ENCODE data around the gene THAP8. TPM values are rescaled to one million over a fixed set of nuclear protein-coding genes. Genes with fewer than 3 reads are reported as not detected.

Gene THAP8
- total RNA-seq, 3 donors from 2014 or later = 8.6 to 11.0 (median 10.2) TPM

DNA sequence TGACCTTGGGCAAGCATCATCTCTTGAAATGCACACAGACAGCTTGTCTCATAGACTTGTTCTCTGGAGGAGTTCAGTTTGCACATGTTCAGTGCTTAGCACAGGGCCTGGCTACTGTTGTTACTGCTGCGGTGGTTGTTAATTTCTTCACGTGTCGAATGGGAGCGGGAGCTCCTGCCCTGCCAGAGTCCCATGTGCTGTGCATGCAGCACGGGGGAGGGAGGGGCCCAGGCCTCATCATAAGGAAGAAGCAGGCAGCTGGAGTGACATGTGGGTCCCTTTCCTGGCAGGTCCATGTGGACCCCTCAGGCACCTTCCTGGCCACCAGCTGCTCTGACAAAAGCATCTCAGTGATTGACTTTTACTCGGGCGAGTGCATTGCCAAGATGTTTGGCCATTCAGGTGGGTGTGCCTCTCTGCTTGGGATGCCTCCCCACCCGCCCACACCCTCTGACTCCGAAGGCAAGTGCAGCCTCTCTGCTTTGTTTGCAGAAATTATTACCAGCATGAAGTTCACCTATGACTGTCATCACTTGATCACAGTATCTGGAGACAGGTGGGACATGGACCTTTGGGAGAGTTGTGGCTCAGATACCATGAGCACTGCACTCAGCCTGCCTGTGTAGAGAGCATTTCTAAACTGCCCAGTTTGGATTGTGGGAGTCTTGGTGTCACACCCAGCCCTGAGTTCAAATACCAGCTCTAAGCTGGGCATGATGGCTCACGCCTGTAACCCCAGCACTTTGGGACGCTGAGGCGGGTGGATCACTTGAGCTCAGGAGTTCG lies 37.0 kb upstream of the THAP8 start:
- H3K4me3 ChIP-seq = no peak overlapping the region
- no peak overlapping the region for H3K27ac ChIP-seq
- intact Hi-C loops (cut with DNase I; ENCODE audit: low total_unique reads) = no loop called here

DNA sequence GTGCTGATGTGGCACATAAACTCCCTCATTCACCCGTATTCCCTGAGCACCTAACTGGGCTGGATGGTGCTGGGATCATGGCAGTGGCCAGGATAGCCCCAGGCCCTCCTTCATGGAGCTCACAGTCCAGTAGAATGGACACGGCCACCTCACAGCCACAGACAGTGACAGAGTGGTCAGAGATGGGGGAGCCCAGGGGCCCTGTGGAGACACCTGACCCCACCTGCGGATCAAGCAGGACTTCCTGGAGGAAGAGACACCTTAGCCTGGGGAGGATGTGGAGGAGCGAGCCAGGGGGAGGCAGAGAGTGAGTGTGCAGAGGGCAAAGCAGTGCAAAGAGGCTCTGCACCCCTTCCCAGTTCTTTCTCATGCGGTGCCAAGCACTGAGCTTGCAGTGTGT lies 35.8 kb upstream of the THAP8 start:
- no peak overlapping the region for H3K27ac ChIP-seq
- H3K9me3 ChIP-seq = no peaks in the 10 kb centered on the region
- intact Hi-C loops (cut with DNase I; ENCODE audit: low total_unique reads) = no loop called here
- DNase-seq (ENCODE audit: low spot score in 2 of 2) = no peak
- no peak for TF ChIP-seq POLR2AphosphoS5 (IDR thresholded peaks at IDR 0.05)
- no peak for TF ChIP-seq POLR2A (IDR thresholded peaks at IDR 0.05)
- TF ChIP-seq, protein P1, sequence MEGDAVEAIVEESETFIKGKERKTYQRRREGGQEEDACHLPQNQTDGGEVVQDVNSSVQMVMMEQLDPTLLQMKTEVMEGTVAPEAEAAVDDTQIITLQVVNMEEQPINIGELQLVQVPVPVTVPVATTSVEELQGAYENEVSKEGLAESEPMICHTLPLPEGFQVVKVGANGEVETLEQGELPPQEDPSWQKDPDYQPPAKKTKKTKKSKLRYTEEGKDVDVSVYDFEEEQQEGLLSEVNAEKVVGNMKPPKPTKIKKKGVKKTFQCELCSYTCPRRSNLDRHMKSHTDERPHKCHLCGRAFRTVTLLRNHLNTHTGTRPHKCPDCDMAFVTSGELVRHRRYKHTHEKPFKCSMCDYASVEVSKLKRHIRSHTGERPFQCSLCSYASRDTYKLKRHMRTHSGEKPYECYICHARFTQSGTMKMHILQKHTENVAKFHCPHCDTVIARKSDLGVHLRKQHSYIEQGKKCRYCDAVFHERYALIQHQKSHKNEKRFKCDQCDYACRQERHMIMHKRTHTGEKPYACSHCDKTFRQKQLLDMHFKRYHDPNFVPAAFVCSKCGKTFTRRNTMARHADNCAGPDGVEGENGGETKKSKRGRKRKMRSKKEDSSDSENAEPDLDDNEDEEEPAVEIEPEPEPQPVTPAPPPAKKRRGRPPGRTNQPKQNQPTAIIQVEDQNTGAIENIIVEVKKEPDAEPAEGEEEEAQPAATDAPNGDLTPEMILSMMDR (IDR thresholded peaks at IDR 0.05) = no peak
- H3K27me3 ChIP-seq = no peaks in the 10 kb centered on the region
- no peaks in the 10 kb centered on the region for H3K4me1 ChIP-seq
- no peak overlapping the region for H3K4me3 ChIP-seq
- no peaks in the 10 kb centered on the region for H3K36me3 ChIP-seq

More for the DNA sequence above, 37.0 kb upstream of the THAP8 start:
- Histone ChIP-seq H3K9me3 (no peaks in the 10 kb centered on the region), H3K27me3 (no peaks in the 10 kb centered on the region), H3K36me3 (no peaks in the 10 kb centered on the region), H3K4me1 (no peaks in the 10 kb centered on the region)
- no peak for DNase-seq (ENCODE audit: low spot score in 2 of 2)
- TF ChIP-seq POLR2AphosphoS5 (IDR thresholded peaks at IDR 0.05) (no peak), POLR2A (IDR thresholded peaks at IDR 0.05) (no peak)
- TF ChIP-seq, protein P1 (IDR thresholded peaks at IDR 0.05) = no peak

DNA sequence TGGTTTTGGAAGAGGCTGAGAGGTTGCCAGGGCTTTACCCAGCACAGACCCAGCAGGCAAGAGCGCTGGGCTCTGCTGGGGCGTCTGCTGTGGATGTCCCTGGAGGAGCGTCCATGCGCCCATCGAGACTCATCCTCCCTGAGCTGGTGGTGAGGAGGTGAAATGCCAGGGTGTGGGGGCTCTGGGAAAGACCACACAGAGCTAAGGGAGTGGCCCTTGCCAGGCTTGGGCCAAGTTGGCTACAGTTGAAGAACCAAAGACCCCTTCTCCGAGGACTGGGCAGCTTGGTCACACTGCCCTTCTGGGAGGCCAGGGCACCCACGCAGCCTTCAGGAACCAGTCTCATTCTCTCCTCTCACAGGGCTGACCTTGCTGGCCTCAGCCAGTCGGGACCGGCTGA lies 32.2 kb upstream of the THAP8 start:
- Histone ChIP-seq H3K27me3 (no peaks in the 10 kb centered on the region), H3K4me3 (no peak overlapping the region), H3K9me3 (no peaks in the 10 kb centered on the region), H3K36me3 (no peaks in the 10 kb centered on the region), H3K4me1 (no peaks in the 10 kb centered on the region), H3K27ac (no peak overlapping the region)
- no peak for DNase-seq (ENCODE audit: low spot score in 2 of 2)
- intact Hi-C loops (cut with DNase I; ENCODE audit: low total_unique reads) = no loop called here
- TF ChIP-seq, protein P1 (IDR thresholded peaks at IDR 0.05) = no peak
- TF ChIP-seq POLR2AphosphoS5 (IDR thresholded peaks at IDR 0.05) = no peak
- no peak for TF ChIP-seq POLR2A (IDR thresholded peaks at IDR 0.05)

DNA sequence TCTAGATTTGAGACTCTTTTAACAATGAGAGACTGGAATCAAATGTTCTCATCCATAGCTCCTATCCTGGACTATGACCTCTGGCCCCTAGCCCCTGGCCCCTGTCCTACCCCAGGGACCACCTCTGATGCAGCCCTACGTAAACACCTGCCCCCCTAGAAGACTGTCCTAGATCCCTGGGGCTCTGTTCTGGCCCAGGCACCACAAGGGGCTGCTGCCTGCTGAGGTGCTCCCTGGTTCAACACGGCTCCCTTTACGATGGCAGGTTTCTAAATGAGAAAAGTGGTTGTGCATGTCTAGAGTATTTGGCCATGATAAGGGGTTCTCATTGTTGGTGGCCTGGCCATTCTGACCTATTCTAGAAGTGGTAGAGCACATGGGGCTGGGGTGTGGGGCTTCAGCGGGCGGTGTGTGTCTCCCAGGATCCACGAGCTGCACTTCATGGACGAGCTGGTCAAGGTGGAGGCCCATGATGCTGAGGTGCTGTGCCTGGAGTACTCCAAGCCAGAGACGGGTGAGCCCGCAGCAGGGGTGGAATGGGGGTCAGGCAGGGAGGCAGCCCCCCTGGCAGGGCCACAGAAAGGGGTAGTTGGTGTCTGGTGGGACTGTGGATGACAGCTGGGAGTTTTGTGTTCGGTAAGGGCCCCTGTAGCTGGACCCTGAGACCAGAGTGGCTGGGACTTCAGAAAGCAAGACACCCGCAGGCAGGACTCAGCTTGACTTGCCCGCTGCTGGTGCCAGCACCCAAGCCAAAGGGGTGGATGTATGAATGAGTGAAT lies 30.3 kb upstream of the THAP8 start:
- no peak for DNase-seq (ENCODE audit: low spot score in 2 of 2)
- Histone ChIP-seq H3K9me3 (no peaks in the 10 kb centered on the region), H3K4me3 (no peak overlapping the region), H3K27me3 (no peaks in the 10 kb centered on the region), H3K36me3 (no peaks in the 10 kb centered on the region), H3K4me1 (no peaks in the 10 kb centered on the region), H3K27ac (no peak overlapping the region)
- intact Hi-C loops (cut with DNase I; ENCODE audit: low total_unique reads) = no loop called here
- TF ChIP-seq POLR2A (IDR thresholded peaks at IDR 0.05) (no peak), POLR2AphosphoS5 (IDR thresholded peaks at IDR 0.05) (no peak)
- TF ChIP-seq, protein P1 (IDR thresholded peaks at IDR 0.05) = no peak

DNA sequence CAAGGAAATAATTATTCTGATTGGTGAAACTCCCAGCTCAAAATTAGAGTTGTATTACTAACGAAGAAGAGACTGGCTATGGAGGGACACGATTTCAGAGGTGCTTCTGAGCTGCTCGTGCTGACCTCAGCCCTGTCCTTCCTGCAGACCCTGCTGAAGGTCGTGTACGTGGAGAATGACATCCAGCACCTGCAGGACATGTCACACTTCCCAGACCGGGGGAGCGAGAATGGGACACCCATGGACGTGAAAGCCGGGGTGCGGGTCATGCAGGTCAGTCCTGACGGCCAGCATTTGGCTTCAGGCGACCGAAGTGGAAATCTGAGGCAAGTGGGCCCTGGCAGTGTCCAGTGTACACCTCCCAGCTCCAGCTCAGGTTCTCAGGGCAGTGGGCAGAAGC lies 28.8 kb upstream of the THAP8 start:
- intact Hi-C loops (cut with DNase I; ENCODE audit: low total_unique reads) = no loop called here
- Histone ChIP-seq H3K27ac (no peak overlapping the region), H3K27me3 (no peaks in the 10 kb centered on the region), H3K4me1 (no peaks in the 10 kb centered on the region), H3K36me3 (no peaks in the 10 kb centered on the region), H3K9me3 (no peaks in the 10 kb centered on the region), H3K4me3 (no peak overlapping the region)
- TF ChIP-seq POLR2AphosphoS5 (IDR thresholded peaks at IDR 0.05) = no peak
- TF ChIP-seq, protein P1 (IDR thresholded peaks at IDR 0.05) = no peak
- no peak for DNase-seq (ENCODE audit: low spot score in 2 of 2)
